ENCODE results near the gene METRNL.

GRCh38 chr17:83103943-83104311 lies 24.5 kb downstream of the METRNL start:
- TF ChIP-seq, protein P1, sequence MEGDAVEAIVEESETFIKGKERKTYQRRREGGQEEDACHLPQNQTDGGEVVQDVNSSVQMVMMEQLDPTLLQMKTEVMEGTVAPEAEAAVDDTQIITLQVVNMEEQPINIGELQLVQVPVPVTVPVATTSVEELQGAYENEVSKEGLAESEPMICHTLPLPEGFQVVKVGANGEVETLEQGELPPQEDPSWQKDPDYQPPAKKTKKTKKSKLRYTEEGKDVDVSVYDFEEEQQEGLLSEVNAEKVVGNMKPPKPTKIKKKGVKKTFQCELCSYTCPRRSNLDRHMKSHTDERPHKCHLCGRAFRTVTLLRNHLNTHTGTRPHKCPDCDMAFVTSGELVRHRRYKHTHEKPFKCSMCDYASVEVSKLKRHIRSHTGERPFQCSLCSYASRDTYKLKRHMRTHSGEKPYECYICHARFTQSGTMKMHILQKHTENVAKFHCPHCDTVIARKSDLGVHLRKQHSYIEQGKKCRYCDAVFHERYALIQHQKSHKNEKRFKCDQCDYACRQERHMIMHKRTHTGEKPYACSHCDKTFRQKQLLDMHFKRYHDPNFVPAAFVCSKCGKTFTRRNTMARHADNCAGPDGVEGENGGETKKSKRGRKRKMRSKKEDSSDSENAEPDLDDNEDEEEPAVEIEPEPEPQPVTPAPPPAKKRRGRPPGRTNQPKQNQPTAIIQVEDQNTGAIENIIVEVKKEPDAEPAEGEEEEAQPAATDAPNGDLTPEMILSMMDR (IDR thresholded peaks at IDR 0.05; ENCODE audit: low read depth, low read length, poor library complexity, severe bottlenecking) = no peak
- no peak for TF ChIP-seq EZH2phosphoT487 (IDR thresholded peaks at IDR 0.05; ENCODE audit: borderline replicate concordance, low read length)
